Common myeloid progenitor, CD34-positive (primary cell): ENCODE measurements around the gene EIF4E3.
A peak's percentile ranks its signal among the peaks of the same experiment; 100 is the strongest.

ENCODE experiments used
- CTCF ChIA-PET: fragments of 350-600 bp; sonication (Branson Sonifier 250); formaldehyde crosslinking; loops from one replicate; lab custom pipeline; 2021; ENCODE audit warnings: antibody characterized with exemption; lab: Charles Lee
- POLR2A ChIA-PET: fragments of 350-600 bp; sonication (Branson Sonifier 250); formaldehyde crosslinking; loops from one replicate; lab custom pipeline; 2021; ENCODE audit warnings: antibody characterized with exemption; lab: Charles Lee
- DNase-seq, 3 donors: peaks; one replicate each; pipeline versions ENCODE4 v3.0.0 to v3.0.0-alpha.2; 2013
- H3K27ac ChIP-seq, 2 experiments: 1 replicate in 1 of 2; 2 replicates in 1 of 2; pipeline ENCODE4 v1.7.0; 2013; ENCODE audit warnings: inconsistent platforms in 2 of 2, low read length in 2 of 2, mild to moderate bottlenecking in 2 of 2, low read depth in 1 of 2, moderate library complexity in 1 of 2; ENCODE audit not compliant: severe bottlenecking in 2 of 2, insufficient read depth in 1 of 2, poor library complexity in 1 of 2
- H3K27me3 ChIP-seq, 5 experiments: replicated peaks in 2 of 5; 1 replicate in 3 of 5; 2 replicates in 2 of 5; pipeline versions ENCODE4 v1.6.1 to v1.7.0; 2013; ENCODE audit warnings: low read length in 4 of 5, mild to moderate bottlenecking in 2 of 5, moderate library complexity in 2 of 5, inconsistent platforms in 1 of 5; ENCODE audit not compliant: insufficient read depth in 5 of 5, control insufficient read depth in 4 of 5
- H3K36me3 ChIP-seq, 4 experiments: 1 replicate in 2 of 4; 2 replicates in 2 of 4; pipeline versions ENCODE4 v1.6.1 to v1.7.0; 2013; ENCODE audit warnings: low read length in 3 of 4, control low read depth in 1 of 4, mild to moderate bottlenecking in 1 of 4; ENCODE audit not compliant: control insufficient read depth in 4 of 4, insufficient read depth in 4 of 4
- H3K4me1 ChIP-seq, 4 experiments: 1 replicate in 3 of 4; 2 replicates in 1 of 4; pipeline versions ENCODE4 v1.6.1 to v1.7.1; 2013; ENCODE audit warnings: low read length in 3 of 4, mild to moderate bottlenecking in 3 of 4, control low read depth in 1 of 4, inconsistent platforms in 1 of 4, moderate library complexity in 1 of 4; ENCODE audit not compliant: control insufficient read depth in 4 of 4, insufficient read depth in 4 of 4; ENCODE audit errors: control extremely low read depth in 1 of 4
- H3K4me3 ChIP-seq, 7 experiments: 1 replicate in 4 of 7; 2 replicates in 3 of 7; pipeline versions ENCODE4 v1.5.1 to v1.7.0; 2013; ENCODE audit warnings: mild to moderate bottlenecking in 7 of 7, low read length in 6 of 7, moderate library complexity in 6 of 7, inconsistent platforms in 2 of 7, low read depth in 2 of 7, control low read depth in 1 of 7; ENCODE audit not compliant: insufficient read depth in 4 of 7, control insufficient read depth in 1 of 7; ENCODE audit errors: extremely low read depth in 1 of 7
- H3K9me3 ChIP-seq, 5 experiments: 1 replicate in 4 of 5; 2 replicates in 1 of 5; pipeline versions ENCODE4 v1.6.1 to v1.7.1; 2013; ENCODE audit warnings: low read length in 4 of 5, mild to moderate bottlenecking in 2 of 5, inconsistent platforms in 1 of 5, low read depth in 1 of 5, moderate library complexity in 1 of 5; ENCODE audit not compliant: control insufficient read depth in 4 of 5, insufficient read depth in 2 of 5; ENCODE audit errors: control extremely low read depth in 1 of 5
- WGBS: methylation state at CpG from one replicate; pipeline ENCODE4 v1.1.5; 2013; ENCODE audit not compliant: insufficient coverage; 5-methylcytosine and 5-hydroxymethylcytosine counted together

EIF4E3 gene

DNA sequence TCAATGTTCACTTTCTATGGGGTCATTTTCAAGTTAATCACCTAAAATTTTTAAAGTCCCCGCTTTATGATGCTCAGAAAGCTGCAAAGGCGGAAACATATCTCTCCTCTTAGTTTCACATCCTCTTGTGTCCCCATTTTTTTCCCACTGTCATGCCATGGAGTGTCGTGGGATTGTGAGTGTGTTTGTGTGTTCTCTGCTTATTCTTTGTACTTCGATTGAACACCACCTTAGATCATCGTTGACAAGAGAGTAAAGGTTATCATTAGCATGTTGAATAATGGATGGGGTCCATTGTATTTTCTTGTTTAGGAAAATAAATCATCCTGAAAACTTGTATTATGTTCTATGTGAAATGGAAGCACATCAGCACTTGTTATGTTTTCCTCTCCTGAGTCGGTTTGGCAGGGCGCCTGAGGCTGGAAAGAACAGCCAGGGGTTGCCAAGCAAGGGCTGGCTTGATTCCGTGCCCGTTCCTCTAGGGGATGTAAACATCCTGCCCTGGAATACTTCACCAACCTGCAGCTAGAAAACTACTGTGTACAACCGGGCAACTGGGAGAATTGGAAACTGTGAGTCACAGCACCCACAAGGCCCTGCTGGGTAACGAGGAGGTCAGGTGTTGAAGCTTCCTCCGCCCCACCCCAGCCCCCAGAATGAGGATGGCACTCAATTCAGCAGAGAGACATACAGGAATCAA, 67.2 kb downstream of the EIF4E3 start:
- no peaks in the 10 kb centered on the region for H3K9me3 ChIP-seq
- H3K27me3 ChIP-seq: no peaks in the 10 kb centered on the region
- no peak overlapping the region for H3K4me3 ChIP-seq
- ChIA-PET POLR2A (no interaction called here), CTCF (interaction anchor here (1.0 to 1.5 kb wide), 4 partner anchors 12 to 1107 kb away, joined by 3 to 5 read pairs (median 4); no protein-coding TSS in a partner anchor)
- H3K36me3 ChIP-seq: no peaks in the 10 kb centered on the region
- DNase-seq: peak in 1 of 3 donors; percentile 21
- H3K4me1 ChIP-seq: peaks cover 0 to 5% (median 1%) of the 10 kb centered on the region in 4 experiments
- no peak overlapping the region for H3K27ac ChIP-seq
- 92% methylated on average over 8 of the region's 12 CpGs for WGBS

DNA sequence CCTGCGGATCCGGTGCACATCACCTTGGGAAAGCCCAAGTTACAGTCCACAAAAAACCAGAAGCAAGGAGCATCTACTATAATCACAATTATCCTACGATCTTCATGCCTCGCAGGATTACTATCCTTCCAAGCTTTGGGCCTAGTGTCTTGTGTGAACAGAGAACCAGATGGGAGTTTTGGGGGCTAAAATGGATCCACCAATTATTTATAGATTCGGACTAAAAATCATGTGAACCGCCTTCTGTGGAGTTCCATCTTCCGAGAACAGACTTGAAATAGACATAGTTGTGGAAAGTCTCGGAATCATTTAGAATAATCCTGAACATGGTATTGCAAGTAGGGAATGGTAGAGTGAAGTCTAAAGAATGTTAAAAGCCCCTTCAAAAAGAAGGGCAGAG, 70.1 kb downstream of the EIF4E3 start:
- DNase-seq: no peak
- Histone ChIP-seq H3K27me3 (no peaks in the 10 kb centered on the region), H3K36me3 (no peaks in the 10 kb centered on the region), H3K4me1 (peaks cover 0 to 7% (median 2%) of the 10 kb centered on the region in 4 experiments), H3K4me3 (no peak overlapping the region), H3K27ac (no peak overlapping the region), H3K9me3 (no peaks in the 10 kb centered on the region)
- WGBS: 97% methylated on average over 8 of the region's 8 CpGs
- ChIA-PET POLR2A (interaction anchor here (0.6 kb wide), 1 partner anchor 1122 kb away, joined by 3 read pairs; no protein-coding TSS in a partner anchor), CTCF (interaction anchor here (0.6 to 1.6 kb wide), 3 partner anchors 36 to 938 kb away, joined by 3 to 6 read pairs (median 3); no protein-coding TSS in a partner anchor)

DNA sequence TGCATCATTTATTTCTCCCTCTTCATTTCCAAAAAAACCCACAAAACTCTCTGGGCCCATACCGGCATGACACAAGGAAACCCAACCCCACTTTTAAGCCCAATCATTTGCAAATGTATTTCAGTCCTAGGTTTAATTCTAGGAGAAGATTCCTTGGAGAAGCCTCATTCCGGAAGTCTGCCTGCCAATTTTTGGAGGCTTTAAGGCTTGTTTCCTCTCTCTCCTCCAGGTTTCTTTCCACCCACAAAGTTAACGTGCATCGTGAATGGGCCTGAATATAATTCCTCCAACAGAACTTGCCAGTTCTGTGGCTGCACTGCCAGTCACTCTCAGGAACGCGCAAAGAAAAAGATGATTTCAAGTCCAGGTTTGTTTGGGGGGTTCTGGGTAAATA, 71.8 kb downstream of the EIF4E3 start:
- 67% methylated on average over 1 of the region's 6 CpGs for WGBS
- Histone ChIP-seq H3K4me3 (no peak overlapping the region), H3K27ac (no peak overlapping the region), H3K36me3 (no peaks in the 10 kb centered on the region), H3K9me3 (no peaks in the 10 kb centered on the region), H3K4me1 (peaks cover 0 to 12% (median 3%) of the 10 kb centered on the region in 4 experiments), H3K27me3 (no peaks in the 10 kb centered on the region)
- POLR2A ChIA-PET: no interaction called here
- no peak for DNase-seq
- CTCF ChIA-PET: interaction anchor here (0.6 to 1.7 kb wide), 6 partner anchors 28 to 1120 kb away, joined by 3 to 5 read pairs (median 3); no protein-coding TSS in a partner anchor

DNA sequence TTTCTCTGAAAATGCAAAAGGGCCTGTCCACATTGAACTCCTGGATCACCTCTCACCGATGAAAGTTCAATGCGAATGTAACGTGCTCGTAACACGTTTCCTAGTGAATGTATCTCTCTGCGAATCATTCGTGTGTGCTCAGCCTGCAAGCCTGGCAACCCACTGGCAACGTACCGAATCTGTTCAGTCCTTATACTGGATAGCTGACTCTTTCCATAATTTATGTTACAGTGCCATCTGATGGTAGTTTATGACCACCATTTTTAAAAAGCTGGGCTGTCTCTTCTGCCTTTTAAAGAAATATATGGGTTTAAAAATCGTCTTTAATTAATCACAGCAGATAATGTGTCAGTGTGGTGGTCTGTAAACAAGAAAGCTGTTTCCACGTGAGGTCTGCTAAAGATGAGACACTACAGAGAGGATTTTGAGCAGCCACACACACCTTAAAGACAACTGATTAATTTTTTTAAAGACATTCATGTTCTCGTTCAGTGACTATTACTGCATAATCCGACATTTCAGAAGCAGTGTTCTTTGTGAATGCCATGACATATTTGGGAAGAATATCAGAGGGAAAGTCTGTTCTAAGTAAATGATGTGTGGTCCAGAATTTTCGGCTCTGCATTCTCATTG, 72.3 kb downstream of the EIF4E3 start:
- Histone ChIP-seq H3K4me1 (peaks cover 0 to 12% (median 3%) of the 10 kb centered on the region in 4 experiments), H3K27me3 (no peaks in the 10 kb centered on the region), H3K27ac (no peak overlapping the region), H3K36me3 (no peaks in the 10 kb centered on the region), H3K4me3 (no peak overlapping the region), H3K9me3 (no peaks in the 10 kb centered on the region)
- CTCF ChIA-PET: interaction anchor here (0.6 to 1.7 kb wide), 6 partner anchors 28 to 1120 kb away, joined by 3 to 5 read pairs (median 3); no protein-coding TSS in a partner anchor
- POLR2A ChIA-PET: no interaction called here
- DNase-seq: peak; percentile 62 to 76 (median 73)
- WGBS: 38% methylated on average over 11 of the region's 14 CpGs

DNA sequence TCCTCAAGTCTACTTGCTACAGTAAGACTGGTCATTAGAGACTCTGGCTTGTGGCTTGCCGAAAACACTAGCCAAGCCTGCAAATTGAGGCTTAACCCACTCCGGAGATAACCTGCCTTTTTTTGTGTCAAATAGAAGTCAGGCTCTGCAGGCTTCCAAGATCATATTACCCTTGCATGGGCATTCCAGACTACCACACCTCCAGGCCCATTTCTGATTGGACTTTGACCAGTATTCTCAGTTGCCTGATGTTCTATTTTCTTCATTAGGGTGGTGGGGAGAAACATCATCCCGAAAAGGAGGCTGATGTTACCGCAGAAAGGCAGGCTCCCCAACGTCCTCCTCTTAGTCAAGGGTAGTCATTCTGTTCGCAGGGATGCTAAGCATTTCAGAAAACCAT, 73.6 kb downstream of the EIF4E3 start:
- CTCF ChIA-PET: interaction anchor here (0.6 to 1.7 kb wide), 2 partner anchors 341 to 1101 kb away, joined by 3 to 5 read pairs; no protein-coding TSS in a partner anchor
- no peaks in the 10 kb centered on the region for H3K27me3 ChIP-seq
- no peak overlapping the region for H3K27ac ChIP-seq
- H3K4me3 ChIP-seq: no peak overlapping the region
- peaks cover 0 to 12% (median 3%) of the 10 kb centered on the region in 4 experiments for H3K4me1 ChIP-seq
- no peaks in the 10 kb centered on the region for H3K9me3 ChIP-seq
- POLR2A ChIA-PET: no interaction called here
- no peak for DNase-seq
- no peaks in the 10 kb centered on the region for H3K36me3 ChIP-seq
- 90% methylated on average over 6 of the region's 6 CpGs for WGBS

DNA sequence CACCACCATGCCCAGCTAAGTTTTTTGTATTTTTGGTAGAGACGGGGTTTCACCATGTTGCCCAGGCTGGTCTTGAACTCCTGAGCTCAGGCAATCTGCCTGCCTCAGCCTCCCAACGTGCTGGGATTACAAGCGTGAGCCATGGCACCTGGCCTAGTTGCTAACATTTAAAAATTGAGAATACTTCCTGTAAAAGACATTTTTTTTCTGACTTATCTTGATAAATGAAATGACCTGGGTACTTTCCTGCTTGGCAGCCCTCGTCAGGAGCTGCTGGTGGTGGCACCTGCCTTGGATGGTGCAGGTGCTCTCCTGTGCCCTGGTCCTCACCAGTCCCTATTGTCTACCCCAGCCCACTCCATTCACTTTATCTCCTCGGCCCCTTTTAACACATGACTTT, 74.8 kb downstream of the EIF4E3 start:
- Histone ChIP-seq H3K27ac (no peak overlapping the region), H3K4me3 (no peak overlapping the region), H3K4me1 (peaks cover 0 to 12% (median 3%) of the 10 kb centered on the region in 4 experiments), H3K27me3 (no peaks in the 10 kb centered on the region), H3K9me3 (no peaks in the 10 kb centered on the region), H3K36me3 (no peaks in the 10 kb centered on the region)
- ChIA-PET POLR2A (no interaction called here), CTCF (interaction anchor here (0.7 to 1.1 kb wide), 3 partner anchors 9 to 1118 kb away, joined by 3 to 4 read pairs (median 3); no protein-coding TSS in a partner anchor)
- 91% methylated on average over 3 of the region's 5 CpGs for WGBS
- no peak for DNase-seq
